ENCODE results near the gene SOAT1.
"Not testable (repeated sequence)": the region's sequence is repeated elsewhere in the genome, so short reads cannot be mapped to it uniquely, and the experiment has no call there.

SOAT1 gene

GRCh38 chr1:179293340-179294327, at the start of gene SOAT1:
SOAT1 (plus strand) TSS chr1:179293797; CDS start chr1:179302685, 8,888 bp downstream.
- peak; percentile 98 for DNase-seq

GRCh38 chr1:179245426-179245825, 48.2 kb upstream of the SOAT1 start:
- DNase-seq: not testable (repeated sequence)

- no peak for DNase-seq
Observed at GRCh38 chr1:179247923-179248322, 45.7 kb upstream of the SOAT1 start.

DNA sequence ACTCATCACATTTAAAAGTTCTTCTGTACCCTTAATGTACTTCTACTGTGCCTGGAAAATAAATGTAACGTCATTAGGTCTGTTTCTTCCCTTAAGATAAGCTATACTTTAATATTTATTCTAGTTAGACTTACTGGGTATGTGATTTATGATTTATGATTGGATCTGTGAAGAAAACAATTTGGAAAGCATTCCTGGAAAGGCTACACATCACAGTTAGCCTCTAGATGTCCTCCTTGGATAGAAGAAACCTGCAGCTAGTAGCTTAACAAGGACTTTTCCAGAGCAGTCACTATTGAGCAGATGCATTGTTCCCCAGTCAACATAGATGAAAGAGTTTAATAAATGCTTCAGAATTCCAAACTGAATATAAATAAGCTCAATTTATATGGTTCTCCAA, 41.9 kb upstream of the SOAT1 start:
- no peak for DNase-seq

GRCh38 chr1:179252606-179253005, 41.0 kb upstream of the SOAT1 start:
- DNase-seq: no peak

GRCh38 chr1:179253286-179253972, 40.2 kb upstream of the SOAT1 start:
- DNase-seq: no peak

DNA sequence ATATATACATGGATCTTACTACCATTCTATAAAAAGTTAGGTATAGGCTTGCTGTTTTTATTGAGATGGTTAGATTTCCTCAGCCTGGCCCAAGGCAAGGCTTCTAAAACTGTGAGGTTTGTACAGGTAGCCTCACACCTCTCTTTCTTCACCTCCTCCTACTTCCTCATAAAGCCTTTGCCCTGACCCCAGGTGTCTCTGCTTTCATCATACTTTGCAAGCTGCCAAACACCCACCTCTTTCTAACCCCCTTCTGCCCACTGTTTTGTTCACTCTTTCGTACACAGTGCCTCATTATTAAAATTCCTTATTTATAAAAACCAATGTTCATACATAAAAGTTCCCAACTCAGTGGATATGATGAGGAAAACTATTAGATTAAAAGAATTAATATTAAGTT, 31.4 kb upstream of the SOAT1 start:
- no peak for DNase-seq

GRCh38 chr1:179263121-179263520, 30.5 kb upstream of the SOAT1 start:
- DNase-seq: no peak

GRCh38 chr1:179264507-179264906, 29.1 kb upstream of the SOAT1 start:
- no peak for DNase-seq

DNA sequence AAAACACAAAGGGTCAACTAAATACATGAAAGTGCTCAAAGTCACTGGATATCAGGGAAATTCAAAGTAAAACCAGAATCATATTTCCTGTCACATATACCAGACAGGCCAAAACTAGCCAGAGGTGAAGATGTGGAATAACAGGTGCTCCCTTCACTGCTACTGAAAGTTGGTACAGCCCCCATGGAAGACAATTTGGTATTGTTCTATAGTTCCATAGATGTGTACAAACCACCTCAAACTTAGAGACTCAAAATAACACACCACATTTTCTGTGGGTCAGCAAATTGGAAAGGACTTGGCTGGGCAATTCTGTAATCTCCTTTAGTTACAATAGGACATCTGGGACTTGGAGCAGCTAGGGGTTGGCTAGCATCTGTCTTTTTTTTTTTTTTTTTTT, 24.5 kb upstream of the SOAT1 start:
- no peak for DNase-seq

DNA sequence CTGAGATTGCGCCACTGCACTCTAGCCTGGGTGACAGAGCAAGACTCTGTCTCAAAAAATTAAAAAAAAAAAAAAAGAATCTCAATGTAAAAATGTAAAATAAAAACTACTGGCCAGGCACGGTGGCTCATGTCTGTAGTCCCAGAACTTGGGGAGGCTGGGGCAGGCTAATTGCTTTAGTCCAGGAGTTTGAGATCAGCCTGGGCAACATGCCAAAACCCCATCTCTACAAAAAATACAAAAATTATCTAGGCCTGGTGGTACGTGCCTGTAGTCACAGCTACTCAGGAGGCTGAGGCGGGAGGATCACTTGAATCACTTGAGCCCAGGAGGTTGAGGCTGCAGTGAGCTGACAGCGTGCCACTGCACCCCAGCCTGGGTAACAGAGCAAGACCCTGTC, 19.2 kb upstream of the SOAT1 start:
- not testable (repeated sequence) for DNase-seq

DNA sequence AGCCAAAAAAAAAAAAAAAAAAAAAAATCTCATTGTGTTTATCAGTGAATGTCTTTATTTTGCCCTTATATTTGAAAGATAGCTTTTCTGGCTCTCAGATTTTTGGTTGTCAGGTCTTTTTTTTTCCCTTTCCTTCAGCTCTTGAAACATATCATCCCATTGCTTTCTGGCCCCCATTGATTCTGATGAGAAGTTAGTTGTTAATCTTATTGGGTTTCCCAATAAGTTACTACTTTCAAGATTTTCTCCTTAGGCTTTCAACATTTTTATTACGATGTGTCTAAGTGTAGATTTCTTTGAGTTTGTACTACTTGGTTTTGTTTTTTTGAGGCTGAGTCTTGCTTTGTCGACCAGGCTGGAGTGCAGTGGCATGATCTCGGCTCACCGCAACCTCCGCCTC, 14.7 kb upstream of the SOAT1 start:
- no peak for DNase-seq

DNA sequence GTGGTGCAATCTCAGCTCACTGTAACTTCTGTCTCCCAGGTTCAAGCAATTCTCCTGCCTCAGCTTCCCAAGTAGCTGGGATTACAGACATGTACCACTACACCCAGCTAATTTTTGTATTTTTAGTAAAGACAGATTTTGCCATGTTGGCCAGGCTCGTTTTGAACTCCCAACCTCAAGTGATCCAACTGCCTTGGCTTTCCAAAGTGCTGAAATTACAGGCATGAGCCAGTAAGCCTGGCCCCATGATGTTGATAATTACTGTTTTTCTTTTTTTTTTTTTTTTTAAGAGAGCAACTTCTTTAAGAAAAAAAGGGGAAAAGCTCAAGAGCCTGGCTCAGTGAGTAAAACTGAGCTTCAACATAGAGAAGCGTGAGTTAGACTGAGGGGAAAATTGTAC, 9.6 kb upstream of the SOAT1 start:
- DNase-seq: no peak

DNA sequence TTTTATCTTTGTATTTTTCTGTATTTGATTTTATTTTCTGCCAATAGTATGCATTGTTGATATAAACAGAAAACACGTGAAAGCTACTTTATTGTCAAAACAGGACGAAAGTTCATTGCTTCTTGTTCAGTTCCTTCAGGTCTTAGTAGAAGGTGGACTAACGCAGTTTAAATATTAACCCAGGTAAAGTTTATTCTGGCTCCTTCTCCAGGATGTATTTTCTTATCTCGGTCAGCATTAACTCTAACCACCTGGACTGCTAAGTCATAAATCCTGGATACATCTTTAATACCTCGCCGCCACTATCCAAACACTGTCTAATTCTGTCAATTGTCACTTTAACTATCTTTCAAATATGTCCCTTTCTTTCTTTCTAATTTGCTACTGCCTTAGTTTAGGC, 5.7 kb upstream of the SOAT1 start:
- no peak for DNase-seq

- DNase-seq: no peak
Observed at GRCh38 chr1:179288977-179289376, 4.6 kb upstream of the SOAT1 start.

GRCh38 chr1:179295164-179295755, 1.7 kb downstream of the SOAT1 start:
- DNase-seq: no peak

DNA sequence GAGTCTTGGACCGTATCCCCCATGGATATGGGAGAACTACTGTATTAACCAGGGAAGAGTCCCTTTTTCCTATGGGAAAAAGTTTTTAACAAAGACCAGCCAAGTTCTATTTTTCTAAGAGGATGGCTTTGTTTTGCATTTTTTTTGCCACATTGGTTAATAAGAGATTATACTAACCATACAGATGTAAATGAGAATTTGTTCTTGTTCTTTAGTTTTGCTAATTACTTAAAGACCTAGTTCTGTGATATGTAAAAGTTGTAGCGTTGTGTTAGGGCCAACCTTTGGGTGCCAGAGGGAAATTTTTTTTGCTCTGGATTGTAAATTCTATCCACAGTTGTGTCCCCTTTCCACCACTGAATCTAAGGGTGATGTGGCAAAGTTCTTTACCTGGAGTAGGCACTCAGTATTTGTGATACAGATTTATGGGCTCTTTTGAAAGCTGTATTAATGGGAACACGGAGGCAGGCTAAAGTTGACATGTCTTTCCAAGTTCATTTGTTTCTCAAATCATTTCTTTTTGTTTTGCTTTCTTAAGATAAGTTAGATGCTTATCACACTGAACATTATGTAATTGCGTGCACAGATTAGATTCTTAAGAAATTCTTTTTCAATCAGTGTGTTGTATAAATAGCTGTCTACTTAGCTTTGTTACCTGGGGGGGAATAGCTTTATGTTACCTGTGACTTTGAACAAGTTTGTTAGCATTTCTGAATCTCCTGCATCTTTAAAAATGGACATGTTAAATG, 2.9 kb downstream of the SOAT1 start:
- no peak for DNase-seq

- no peak for DNase-seq
Observed at GRCh38 chr1:179297105-179297378, 3.4 kb downstream of the SOAT1 start.

DNA sequence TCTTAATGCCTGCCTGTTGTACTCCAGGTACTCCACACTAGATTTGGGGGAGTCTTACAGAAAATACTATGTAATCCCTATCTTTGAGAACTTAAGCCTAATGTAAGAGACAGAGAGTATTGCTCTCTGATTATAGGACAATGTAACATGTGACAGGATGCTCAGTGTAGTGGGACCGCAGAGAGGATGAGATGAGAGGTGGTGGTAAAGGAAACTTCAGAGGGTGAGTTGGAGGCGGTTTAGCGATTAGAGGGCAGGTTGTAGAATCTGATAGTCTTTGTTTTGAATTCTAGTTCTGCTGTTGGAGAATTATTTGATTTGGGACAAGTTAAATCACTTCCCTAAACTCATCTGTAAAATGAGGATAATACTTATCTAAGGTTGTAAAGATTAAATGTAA, 5.4 kb downstream of the SOAT1 start:
- no peak for DNase-seq

- no peak for DNase-seq
Observed at GRCh38 chr1:179300112-179300511, 6.5 kb downstream of the SOAT1 start.

GRCh38 chr1:179302070-179302469, 8.5 kb downstream of the SOAT1 start:
- DNase-seq: no peak

- no peak for DNase-seq
Observed at GRCh38 chr1:179303200-179303785, 9.7 kb downstream of the SOAT1 start.

DNA sequence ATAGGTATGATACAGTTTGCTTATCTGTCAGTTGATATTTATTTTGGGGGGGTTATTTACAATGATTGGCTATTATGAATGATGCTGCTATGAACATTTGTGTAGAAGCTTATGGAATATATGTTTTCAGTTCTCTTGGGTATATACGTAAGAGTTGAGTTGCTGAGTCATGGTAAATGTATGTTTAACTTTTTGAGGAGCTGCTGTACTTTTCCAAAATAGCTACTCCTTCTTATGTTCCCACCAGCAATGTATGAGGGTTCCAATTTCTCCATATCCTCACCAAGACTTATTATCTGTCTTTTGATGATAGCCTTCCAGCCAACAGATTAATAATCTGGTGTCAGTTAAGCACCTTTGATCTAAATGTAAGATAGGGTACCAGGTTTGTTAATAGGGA, 11.9 kb downstream of the SOAT1 start:
- no peak for DNase-seq
